HG03196 (cell line): ENCODE results near the gene YBX1.

Source experiments
- ATAC-seq: cut with Tn5 transposase; IDR thresholded peaks from one replicate; pipeline ENCODE4 v1.9.1; 2021; ENCODE audit not compliant: unreplicated experiment

Gene YBX1

DNA sequence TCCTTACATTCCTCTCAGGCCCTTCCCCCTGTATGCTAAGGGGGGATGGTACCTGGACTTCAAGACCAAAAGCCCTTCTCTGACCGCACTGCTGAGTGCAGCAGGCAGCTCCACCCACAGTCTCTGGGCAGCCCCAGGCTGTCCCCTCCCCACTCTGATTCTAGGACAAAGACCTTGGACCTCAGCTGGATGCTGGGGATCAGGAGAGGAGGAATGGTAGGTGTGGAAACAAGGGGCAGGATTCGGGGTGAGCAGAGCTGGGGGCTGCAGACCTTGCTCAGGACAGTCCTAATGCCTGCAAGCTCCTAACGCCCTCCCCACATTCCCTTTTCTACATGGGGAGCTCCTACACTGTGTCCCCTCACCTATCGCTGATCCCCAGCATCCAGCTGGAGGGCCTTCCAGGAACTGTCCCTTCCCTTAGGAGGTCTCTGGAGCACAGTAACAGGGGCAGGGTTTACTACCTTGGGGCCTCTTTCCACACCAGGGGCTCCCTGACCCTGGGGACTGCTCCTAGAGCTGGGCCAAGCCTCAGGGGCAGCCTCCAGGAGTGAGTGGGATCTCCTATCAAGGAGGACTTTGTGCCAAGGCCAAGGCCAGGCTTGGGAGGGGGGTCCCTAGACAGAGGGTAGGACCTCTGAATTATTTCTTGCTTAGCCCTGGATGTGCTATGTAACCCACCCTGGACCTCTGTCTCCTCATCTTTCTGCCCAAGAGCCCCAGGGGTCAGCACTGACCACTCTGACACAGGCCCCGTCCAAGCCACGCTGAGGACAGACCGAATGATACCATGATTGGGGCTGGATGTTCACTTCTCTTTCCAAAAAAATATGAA, 52.2 kb downstream of the YBX1 start:
- no peak for ATAC-seq

DNA sequence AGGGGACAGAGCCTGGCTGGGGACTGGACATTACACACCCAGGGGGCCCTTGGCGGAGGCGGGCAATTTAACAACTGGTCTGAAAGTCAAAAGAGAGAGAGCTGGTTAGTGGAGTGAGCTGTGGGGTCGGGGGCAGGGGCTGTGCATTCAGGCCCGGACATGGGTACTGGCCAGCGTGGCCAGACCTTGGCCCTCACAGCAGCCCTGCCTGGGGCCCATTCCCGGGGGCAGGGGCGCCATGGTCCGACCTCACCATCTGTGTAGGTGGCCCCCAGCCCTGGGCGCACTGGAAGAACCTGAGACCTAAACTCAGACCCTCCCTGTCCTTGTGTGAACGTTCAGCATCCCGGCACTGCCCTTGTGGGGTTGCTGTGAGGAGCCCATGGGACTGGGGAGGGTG, 52.8 kb downstream of the YBX1 start:
- no peak for ATAC-seq

DNA sequence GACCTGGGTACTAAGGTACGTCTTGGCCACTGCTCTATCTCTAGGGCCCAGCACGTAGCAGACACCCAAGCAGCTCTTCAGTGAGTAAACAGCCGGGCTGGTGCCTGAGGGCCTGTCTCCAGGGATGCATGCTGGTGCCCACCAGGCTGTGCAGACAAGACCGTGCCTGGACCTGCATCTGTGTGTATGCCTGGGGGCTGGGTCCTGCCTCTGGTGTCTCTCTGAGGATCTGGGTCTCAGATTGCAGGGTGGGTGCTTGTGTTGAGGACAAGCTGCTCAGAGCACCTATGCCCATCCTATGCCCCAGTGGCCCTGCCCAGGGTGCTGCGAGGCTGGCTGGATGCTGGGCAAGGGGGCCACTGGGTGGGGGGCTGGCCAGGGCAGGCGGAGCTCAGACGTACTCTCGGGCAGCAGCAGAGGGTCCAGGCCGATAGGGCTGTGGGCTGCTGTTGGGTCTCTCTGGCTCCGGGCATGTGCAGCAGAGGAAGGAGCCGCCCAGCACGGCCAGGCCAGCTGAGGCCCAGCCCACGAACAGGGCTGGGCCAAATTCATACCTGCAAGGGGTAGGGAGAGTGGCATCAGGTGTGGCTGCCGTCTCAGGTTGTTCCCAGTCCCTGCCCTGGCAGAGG, 53.4 kb downstream of the YBX1 start:
- no peak for ATAC-seq

DNA sequence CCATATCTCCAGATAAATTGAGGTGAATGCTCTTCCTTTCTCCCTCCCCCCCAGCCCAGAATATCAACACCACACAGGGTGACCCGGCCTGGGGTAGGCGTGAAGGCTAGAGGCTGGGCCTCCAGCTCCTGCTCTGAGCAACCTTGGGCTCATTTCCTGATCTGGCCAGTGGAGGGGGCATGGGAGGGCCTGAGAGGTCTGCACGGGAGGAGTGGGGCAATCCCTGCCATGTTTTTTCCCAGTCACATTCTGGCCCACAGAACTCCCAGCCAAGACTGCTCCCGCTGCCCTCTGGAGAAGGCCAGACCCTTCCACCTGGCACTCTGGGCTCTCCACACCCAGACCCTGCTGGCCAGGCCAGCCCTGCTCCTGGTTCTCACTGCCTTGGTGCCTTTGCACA, 53.9 kb downstream of the YBX1 start:
- no peak for ATAC-seq

DNA sequence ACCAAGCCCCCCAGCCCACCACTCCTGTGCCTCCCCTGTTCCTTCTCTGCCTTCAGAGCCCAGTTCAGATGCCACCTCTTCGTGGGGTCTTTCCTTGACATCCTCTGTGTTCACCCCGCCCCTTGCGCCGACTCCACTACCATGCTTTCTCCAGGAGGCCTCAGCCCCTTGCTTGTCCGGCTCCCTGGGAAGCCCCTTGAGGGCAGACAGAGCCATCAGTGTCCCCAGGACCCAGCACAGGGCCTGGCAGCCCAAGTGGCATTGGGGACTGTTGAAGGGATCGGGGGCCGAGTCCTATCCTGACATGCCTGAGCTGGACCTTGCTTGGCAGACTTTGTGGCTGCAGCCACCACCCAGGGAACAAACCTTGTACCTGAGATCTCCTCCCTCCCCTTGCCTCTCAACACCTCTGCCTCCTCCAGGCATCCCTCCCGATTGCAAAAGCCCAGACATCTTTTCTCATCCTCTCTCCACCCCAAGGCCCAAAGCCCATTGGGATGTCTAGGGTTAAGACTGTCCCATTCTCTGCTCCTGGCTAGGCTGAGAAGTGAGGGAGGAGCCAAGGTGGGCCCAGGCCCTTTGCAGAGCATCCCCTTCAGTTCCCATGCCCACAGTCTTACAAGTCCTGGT, 54.5 kb downstream of the YBX1 start:
- no peak for ATAC-seq

DNA sequence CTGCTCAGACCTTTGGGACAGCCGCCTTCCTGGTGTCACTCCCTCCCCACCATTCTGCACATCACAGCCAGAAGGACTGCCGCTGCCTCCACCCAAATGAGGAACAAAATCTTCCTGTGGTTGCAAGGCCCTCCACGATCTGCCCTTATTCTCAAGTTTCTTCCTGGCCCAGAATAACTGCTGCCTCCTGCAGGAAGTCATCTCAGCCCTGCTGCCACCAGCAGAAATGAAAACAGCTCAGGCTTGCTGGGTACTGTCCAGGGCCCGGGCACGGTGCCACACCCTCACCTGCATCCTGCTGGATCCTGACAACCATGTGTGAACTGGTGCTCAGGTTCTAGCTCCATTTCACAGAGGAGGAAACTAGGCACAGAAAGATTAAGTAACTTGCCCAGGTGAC, 55.0 kb downstream of the YBX1 start:
- ATAC-seq, result no peak

DNA sequence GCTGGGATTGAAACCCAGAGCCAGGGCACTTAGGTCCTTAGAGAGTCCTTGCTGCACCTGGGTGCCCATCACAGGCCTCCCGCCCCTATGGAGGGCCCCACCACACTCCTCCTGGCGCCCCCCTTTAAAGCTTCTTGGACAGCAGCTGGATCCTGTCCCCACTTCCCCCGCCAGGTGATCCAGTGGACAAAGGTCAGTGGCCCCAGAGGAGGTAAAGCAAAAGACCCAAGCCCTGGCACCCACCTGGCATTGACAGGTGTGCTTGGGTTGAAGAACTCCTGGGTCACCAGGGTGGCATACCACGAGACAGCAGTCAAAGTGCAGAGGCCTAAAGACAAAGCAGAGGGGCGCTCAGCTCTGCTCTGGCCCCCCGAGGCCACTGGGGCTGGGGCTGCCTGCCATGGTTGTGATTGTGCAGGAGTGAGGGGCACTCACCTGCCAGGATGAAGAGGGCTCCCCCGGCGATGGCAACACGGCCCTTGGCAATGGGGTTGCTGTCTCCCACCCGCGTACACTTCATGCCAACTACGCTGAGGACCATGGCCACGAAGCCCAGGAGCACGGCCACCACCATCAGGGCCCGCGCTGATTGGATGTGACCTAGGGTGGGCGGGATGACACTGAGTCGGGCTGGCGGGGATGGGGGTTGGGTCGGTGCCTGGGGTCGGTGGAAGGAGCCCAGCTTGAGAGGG, 55.9 kb downstream of the YBX1 start:
- no peak for ATAC-seq

DNA sequence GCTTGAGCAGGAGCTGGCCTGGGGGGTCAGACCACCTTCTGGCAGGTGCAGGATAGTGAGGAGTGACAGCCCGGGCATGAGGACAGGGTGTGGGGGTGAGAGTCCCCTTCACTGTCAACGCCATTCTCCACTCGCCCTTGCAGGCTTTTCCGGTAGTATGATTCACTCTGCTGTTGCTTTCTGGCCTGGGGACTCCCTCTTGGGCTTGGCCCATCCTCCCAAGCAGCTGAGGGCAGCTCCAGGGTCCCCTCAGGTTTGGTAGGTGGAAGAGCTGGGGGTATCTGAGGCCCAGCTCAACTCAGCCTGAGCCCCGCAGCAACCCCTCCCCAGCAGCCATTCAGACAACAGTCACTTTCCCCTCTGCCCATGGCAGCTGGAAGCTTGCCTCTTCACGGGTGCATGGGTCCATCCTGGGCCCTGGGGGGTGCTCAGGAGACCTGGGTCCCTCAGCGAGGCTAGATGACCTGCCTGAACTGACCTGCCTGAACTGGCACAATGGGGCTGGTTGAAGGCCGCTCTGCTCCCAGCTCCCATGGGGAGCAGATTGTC, 56.5 kb downstream of the YBX1 start:
- no peak for ATAC-seq

DNA sequence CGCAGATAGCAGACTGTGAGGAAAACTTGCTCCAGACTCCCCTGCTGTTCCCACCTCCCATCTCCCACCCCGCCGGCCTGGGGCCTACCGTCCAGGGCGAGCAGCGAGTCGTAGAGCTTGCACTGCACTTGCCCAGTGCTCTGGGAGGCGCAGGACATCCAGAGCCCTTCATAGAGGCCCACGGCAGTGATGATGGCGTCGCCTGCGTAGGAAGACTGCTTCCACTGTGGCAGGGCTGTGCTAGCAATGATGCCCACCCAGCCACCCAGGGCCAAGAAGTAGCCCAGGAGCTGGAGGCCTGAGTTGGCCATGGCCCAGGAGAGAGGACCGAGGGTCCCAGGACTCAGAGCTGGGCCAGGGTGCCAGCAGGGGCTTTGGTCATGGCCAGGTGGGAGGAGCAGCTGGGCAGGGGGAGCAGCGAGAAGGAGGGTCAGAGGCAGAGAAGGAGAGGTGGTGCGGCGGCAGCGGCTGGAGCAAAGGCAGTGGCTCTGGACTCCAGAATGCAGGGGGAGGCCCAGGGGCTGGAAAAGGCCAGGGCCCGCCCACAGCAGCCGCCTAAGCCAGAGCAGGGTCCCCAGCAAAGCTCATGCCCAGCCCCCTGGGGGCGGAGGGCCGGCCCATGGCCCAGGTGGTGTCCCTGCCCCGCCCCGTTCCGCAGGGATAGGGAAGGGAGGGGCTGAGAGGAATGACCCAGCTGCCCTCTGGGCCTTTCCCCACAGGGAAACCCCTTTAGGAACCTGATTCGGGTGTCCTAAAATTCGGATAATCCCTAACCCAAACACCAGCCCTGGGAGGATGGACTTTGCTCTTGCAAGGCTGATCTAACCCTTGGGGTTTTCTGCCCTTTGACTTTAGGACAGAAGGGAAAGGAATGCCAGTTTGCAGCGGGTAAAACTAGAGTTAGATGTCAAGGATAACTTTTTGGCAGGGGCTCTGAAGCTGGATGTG, 57.8 kb downstream of the YBX1 start, which contains the start of gene CLDN19:
CLDN19 (minus strand) TSS at position 484 of the 948 bp plus-strand sequence; CDS start at position 311, 173 bp downstream.
- ATAC-seq, result no peak

DNA sequence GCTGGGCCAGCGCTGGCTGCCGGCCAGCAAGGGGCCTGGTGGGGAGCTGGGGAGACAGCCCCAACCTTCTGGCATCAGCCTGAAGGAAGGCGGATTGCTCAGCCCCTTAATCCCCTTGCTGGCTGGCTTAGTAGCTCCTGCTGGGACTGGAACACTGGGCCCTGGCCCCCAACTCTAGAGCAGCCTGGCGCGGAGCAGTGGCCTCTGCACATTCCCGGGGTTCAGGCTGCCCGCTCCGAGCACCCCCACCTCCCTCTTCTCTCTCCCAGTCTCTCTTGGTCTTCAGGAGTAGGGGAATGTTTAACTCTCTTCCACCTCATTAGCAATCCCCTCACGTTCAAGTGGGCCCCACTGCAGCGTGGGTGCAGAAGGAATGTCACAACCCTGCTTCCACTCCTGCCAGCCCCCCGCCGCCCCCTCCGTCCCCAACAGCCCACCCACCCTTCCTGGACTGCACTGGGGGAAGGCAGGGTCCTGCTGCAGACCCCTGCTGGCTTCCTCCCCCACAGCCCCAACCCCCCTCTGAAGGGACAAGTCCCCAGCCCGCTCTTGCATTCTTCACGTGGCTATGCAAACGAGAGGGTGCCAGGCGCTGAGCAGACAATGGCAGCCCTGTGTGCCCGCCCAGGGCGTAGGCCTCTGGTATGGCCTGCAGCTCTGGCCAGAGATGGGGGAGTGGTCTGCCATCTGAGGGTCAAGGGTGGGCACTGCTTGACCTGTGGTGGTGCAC, 58.8 kb downstream of the YBX1 start:
- no peak for ATAC-seq

DNA sequence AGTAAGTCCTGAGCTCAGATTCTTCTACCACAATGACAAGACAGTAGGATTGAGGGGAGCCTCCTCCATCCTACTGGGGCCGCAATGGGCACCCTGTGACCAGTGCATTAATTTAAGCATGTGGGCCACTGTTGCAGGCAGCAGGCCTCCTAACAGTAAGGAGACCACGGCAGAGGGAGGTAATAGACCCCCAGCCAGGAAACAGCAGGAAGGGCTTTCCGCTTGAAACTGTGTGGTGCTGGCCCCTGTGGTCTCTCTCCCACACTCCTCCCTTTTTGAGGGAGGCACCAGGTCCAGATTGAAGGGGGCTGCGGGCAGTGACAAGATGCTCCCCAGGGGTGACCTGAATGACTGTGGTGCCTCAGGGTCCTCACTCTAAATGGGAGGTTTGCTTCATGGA, 59.5 kb downstream of the YBX1 start:
- no peak for ATAC-seq

DNA sequence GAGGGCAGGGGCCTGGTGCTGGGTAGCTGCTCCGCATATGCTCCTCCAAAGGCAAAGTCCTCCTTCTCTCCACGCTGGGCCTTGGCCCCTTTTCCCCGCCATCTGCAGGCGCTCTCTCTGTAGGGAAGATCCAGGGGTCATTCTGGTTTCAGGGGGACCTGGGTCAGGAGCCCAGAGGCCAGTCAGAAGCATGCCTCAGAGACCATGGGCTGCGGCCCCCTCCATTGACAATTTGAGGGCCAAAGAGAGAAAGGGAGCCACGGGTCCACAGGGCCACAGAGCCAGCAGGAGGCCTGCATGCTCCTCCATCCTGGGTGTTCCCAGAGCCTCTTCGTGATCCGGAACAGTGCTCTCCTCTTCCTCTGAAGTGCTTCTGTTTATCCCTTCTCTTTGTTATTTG, 59.9 kb downstream of the YBX1 start:
- ATAC-seq, result no peak

DNA sequence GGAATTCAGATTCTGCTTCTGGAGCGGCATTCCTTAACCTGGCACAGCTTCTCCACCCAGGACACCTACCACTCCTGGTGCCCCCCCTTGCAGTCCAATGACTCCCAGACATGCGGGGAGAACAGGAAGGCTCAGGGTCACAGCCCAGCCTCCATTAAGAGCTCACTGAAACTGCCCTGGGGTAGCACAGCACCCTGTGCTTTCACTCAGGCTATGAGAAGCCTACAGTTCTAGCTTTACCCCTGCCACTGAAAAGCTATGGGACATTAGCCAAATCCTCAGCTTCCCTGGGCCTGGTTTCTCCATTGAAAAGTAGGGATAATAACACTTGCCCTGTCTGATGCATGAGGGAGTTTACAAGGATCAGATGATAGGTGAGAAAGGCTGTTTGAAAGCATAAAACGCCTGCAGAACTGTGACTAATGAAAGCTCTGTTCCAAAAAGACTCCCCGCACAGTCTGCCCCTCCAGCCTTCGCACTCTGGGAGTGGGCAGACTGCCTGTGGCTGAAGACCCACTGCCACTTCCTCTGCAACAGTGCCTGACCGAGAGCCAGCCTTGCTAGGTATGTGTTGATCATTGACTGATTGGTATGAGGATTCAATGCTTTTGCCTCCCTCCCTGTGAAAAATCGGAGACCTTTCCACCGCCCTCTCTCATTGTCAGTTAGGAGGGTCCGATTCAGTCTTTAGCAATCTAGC, 60.5 kb downstream of the YBX1 start:
- no peak for ATAC-seq

DNA sequence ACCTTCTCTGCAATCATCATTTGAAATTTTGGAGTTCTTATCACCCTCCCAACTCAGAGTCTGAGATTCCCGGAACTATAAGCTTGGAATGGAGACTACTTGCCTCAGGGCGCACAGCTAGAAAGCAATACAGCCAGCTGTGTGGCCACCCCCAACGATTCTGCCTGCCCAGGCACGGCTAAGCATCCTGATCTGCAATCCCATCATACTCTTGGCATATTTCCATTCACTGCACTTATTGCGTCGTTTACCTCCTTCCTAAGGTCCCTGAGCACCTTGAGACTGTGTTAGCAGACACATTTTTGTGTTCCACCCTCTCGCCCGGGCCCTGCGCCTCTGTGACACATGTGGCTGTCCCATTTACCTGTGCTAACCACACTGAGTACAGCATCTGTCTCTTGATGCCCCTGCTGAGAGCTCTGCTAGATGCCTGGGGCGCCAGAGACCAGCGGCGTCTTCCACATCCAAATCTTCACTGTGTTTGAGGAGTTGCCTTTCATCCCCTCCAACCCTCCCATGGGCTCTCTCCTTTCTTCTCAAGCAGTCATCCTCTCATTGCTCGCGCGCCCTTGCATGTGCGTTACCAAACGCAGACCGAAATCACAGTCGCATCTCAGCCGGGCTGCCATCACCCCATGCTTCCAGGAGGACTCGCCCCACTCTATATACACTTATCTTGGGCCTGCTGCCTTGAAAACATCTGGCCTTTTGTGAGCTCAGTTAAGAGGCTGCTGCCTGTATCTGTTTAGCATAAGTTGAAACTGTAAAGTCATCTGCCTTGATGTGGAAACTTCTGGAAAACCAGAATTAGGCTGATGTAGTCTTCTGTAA, 61.3 kb downstream of the YBX1 start:
- no peak for ATAC-seq

DNA sequence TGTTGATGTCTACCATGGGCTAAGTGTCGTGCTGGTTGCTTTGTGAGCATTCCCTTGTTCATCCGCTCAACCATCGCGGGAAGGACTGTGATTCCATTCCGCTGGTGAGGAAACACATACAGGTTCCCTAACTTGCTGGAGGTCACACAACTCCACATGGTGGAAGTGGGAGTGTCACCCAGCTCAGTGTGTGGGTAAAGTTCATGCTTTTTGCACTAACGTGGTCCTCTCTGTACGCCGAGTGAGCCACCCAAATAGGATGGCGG, 61.9 kb downstream of the YBX1 start:
- ATAC-seq, result no peak

DNA sequence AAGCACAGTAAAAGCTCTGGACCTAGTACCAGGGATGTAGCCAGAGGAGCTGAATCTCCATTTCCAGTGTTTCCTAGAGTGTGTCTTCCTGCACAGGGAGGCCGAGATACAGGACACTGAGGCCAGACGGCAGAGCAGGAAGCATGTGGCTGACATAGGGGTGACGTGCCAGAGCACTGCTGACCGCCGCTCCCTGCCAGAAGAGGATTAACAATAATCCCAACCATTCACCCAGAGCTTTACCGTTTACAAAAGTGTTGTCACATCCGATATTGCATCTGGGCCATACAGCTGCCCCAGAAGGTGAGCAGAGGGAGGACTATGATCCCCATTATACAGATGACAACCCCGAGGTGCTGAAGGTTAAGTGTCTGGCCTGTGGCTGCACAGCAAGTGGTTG, 63.6 kb downstream of the YBX1 start:
- ATAC-seq, result no peak

DNA sequence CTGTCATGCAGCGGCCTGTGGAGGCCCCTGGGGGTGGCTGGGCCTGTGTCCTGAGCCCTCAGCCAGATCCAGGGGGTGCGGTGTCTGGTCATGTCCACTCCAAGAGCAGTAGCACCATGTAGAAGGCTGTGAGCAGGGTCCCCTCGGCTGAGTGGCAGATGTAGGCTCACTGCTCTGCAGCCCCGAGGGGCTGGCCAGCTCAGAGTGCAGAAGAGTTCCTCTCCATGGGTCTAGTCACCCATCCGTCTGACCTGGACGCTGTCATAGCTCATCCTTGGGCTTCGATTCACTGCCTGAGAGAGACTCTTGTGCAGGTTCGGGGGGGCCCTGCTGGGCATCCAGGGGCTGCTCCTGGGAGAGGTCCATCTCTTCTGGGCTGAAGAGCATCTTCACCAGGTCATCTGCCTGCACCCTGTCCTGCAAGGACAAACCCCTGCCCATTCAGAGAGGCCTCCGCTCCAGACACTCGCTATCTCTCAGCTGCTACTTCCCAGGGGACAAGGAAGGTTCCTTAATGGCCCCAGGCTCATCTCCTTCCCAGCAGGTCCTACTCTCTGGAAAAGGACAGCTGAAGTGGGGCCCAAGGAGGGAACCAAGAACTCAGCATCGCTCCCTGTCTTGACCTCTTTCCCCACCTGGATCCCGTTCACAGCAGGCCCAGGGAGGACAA, 64.4 kb downstream of the YBX1 start:
- ATAC-seq, result no peak

DNA sequence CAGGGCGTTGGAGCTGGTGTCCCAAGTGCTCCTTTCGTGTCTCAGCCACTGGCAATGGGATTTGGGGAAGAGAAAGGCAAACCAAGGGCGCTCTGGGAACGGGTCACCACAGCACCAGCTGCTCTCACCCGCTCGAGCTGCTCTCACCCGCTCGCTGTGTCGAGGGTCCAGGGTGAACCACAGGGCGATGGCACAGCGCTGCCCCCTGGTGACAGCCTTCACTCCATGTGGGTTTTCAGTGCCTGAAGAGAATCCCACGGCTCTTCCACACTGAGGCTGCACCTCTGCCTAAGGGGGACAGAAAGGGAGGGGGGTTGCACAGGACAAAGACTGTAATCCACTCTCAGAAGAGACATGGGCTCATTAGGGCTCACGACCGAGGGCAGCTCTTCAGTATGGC, 64.9 kb downstream of the YBX1 start:
- ATAC-seq, result no peak
